Lower lobe of right lung (tissue), 2 donors: Measurements from ENCODE around the gene SLC24A1. TPM values are rescaled to one million over a fixed set of nuclear protein-coding genes. Genes with fewer than 3 reads are reported as not detected.
A peak's percentile ranks its signal among the peaks of the same experiment; 100 is the strongest.

Source experiments
- ATAC-seq, 2 donors: fragments of 200-7000 bp; cut with Tn5 transposase; one replicate each; pipeline ENCODE4 v1.9.1; 2020 to 2022; ENCODE audit warnings: mild to moderate bottlenecking in 2 of 2, moderate library complexity in 2 of 2
- DNase-seq: peaks from one replicate; pipeline ENCODE4 v3.0.0-alpha.2; 2020
- H3K27ac ChIP-seq: fragments of 200-600 bp; one replicate; pipeline ENCODE4 v1.8.0; 2022
- H3K27me3 ChIP-seq: fragments of 200-600 bp; one replicate; pipeline ENCODE4 v1.8.0; 2022; ENCODE audit warnings: low read depth
- H3K36me3 ChIP-seq: fragments of 200-600 bp; one replicate; pipeline ENCODE4 v1.8.0; 2022; ENCODE audit warnings: mild to moderate bottlenecking
- H3K4me1 ChIP-seq: fragments of 200-600 bp; one replicate; pipeline ENCODE4 v1.8.0; 2022
- H3K4me3 ChIP-seq: fragments of 200-600 bp; one replicate; pipeline ENCODE4 v1.8.0; 2022; ENCODE audit warnings: mild to moderate bottlenecking
- H3K9me3 ChIP-seq: fragments of 200-600 bp; one replicate; pipeline ENCODE4 v1.8.0; 2022
- CTCF ChIP-seq: fragments of 200-600 bp; IDR thresholded peaks from one replicate; pipeline ENCODE4 v1.8.0; 2022; ENCODE audit warnings: antibody characterized with exemption, mild to moderate bottlenecking
- intact Hi-C: fragments of 100-400 bp; cut with DNase I; formaldehyde crosslinking; loops from one replicate; pipeline ENCODE4 v1.11.0; 2022
- total RNA-seq: library from RNA; stranded (reverse); fragmentation: NEBNext Ultra II Directional; extraction: Animal tissue kit (Norgen Biotek cat#: 25700); gene quantifications from one replicate; pipeline ENCODE4 v1.2.1, GENCODE V29; 2021
- donor health status: DM: no; HTN: yes; CAD: no; lungs with severe emphysema.

Gene SLC24A1
- total RNA-seq, 1 donor from 2014 or later = 11.4 TPM

GRCh38 chr15:65651831-65652749, 30.4 kb downstream of the SLC24A1 start:
- no peaks in the 10 kb centered on the region for H3K27me3 ChIP-seq
- H3K4me3 ChIP-seq = no peak overlapping the region
- no peak overlapping the region for H3K27ac ChIP-seq
- peak; percentile 25 to 48 for ATAC-seq
- H3K9me3 ChIP-seq = no peaks in the 10 kb centered on the region
- H3K4me1 ChIP-seq = no peaks in the 10 kb centered on the region
- intact Hi-C loops = no loop called here
- no peak for DNase-seq
- TF ChIP-seq CTCF = no peak
- peaks cover 52% of the 10 kb centered on the region for H3K36me3 ChIP-seq

GRCh38 chr15:65653341-65653740, 31.6 kb downstream of the SLC24A1 start:
- DNase-seq = no peak
- no peaks in the 10 kb centered on the region for H3K27me3 ChIP-seq
- no peak overlapping the region for H3K27ac ChIP-seq
- TF ChIP-seq CTCF = no peak
- intact Hi-C loops = no loop called here
- H3K36me3 ChIP-seq = peaks cover 65% of the 10 kb centered on the region
- H3K4me1 ChIP-seq = no peaks in the 10 kb centered on the region
- no peaks in the 10 kb centered on the region for H3K9me3 ChIP-seq
- H3K4me3 ChIP-seq = no peak overlapping the region
- no peak for ATAC-seq

DNA sequence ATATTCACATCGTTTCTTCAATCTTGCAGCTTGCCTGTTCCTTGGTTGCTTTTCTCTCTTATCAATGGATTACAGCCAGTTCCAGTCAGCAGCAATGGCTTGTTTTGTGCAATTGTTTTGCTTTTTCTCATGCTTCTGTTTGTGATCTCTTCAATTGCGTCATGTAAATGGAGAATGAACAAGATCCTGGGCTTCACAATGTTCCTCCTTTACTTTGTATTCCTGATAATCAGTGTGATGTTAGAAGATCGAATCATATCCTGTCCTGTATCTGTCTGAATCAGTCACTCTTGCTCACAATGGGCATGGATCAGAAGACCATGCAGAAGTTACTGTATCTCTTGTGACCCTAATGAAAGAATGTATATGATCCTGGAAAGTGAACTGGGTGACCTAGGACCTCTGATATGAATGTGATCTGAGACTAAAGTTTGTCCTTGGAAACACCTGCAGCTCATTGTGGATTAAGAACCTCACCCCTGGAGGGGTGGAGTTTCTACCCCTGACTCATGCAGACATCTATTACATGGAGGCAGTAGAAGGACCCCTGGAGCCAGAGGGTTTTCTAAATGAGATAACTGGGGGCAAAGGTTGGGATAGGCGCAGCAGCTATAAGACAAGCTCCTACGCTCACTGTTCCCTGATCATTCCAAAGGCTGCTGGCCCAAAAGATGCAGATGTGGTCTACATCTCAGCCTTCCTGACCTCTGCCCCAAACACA, 32.2 kb downstream of the SLC24A1 start:
- intact Hi-C loops = no loop called here
- DNase-seq (no peak), ATAC-seq (no peak)
- no peaks in the 10 kb centered on the region for H3K4me1 ChIP-seq
- no peaks in the 10 kb centered on the region for H3K9me3 ChIP-seq
- no peak overlapping the region for H3K27ac ChIP-seq
- H3K27me3 ChIP-seq = no peaks in the 10 kb centered on the region
- peaks cover 71% of the 10 kb centered on the region for H3K36me3 ChIP-seq
- TF ChIP-seq CTCF = no peak
- H3K4me3 ChIP-seq = no peak overlapping the region

DNA sequence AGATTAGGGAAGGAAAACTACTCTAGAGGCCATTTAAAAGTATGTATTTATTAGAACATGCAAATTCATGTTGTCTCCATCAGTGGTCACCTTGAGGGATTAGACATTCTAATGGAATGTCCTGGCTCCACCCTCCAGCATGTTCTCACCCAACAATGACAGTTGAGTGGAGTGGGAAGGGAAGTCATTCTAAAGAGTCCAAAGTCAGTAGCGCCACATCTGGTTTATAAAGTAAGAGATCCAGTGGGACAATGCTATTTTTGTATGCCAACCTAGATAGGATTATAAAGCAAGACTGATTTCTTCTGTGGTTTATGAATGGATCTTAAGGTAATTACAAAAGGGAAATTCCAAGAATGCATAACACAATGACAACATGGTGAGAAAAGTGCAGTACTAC, 33.3 kb downstream of the SLC24A1 start:
- H3K36me3 ChIP-seq = peaks cover 82% of the 10 kb centered on the region
- no peak for TF ChIP-seq CTCF
- no peak for ATAC-seq
- H3K9me3 ChIP-seq = no peaks in the 10 kb centered on the region
- H3K27me3 ChIP-seq = no peaks in the 10 kb centered on the region
- DNase-seq = no peak
- H3K27ac ChIP-seq = no peak overlapping the region
- intact Hi-C loops = no loop called here
- H3K4me3 ChIP-seq = no peak overlapping the region
- H3K4me1 ChIP-seq = no peaks in the 10 kb centered on the region

GRCh38 chr15:65655457-65655856, 33.7 kb downstream of the SLC24A1 start:
- peaks cover 86% of the 10 kb centered on the region for H3K36me3 ChIP-seq
- H3K27ac ChIP-seq = no peak overlapping the region
- no peaks in the 10 kb centered on the region for H3K27me3 ChIP-seq
- no peaks in the 10 kb centered on the region for H3K4me1 ChIP-seq
- no peaks in the 10 kb centered on the region for H3K9me3 ChIP-seq
- TF ChIP-seq CTCF = no peak
- ATAC-seq (no peak), DNase-seq (no peak)
- intact Hi-C loops = no loop called here
- H3K4me3 ChIP-seq = no peak overlapping the region
